ENCODE measurements around the gene CMSS1.

Gene CMSS1

GRCh38 chr3:99960123-99960878 lies 142.6 kb downstream of the CMSS1 start:
- Histone ChIP-seq H3K27me3 (ENCODE audit: insufficient read depth, low read length) (no peaks in the 10 kb centered on the region), H3K4me1 (ENCODE audit: insufficient read depth, low read length) (no peaks in the 10 kb centered on the region), H3K9me3 (ENCODE audit: insufficient read depth, low read depth, low read length) (no peaks in the 10 kb centered on the region), H3K9ac (ENCODE audit: low read depth, low read length) (no peak overlapping the region), H3K36me3 (ENCODE audit: insufficient read depth, low read depth, low read length) (no peaks in the 10 kb centered on the region), H3K4me3 (ENCODE audit: low read length) (no peak overlapping the region), H3K27ac (ENCODE audit: low read length) (no peak overlapping the region)

DNA sequence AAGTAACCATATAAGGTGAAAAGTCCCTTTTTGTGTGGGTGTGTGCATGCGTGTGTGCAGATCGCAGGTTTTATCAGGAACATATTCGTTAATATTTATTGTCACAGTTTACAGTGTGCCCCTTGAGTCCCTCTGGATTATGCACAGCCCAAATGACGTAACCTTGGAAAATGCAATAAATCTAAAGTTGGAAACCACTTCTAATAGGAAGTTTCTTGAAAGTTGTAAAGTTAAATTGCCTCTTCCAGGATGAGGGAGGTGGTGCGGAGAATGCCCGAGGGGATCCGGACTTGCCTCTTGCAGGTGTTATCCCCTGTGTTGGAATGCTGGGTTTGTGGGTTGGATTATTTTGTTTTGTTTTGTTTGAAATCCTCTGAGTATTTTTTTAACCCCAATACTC lies 143.3 kb downstream of the CMSS1 start:
- no peaks in the 10 kb centered on the region for H3K9me3 ChIP-seq (ENCODE audit: insufficient read depth, low read depth, low read length)
- no peak overlapping the region for H3K4me3 ChIP-seq (ENCODE audit: low read length)
- H3K4me1 ChIP-seq (ENCODE audit: insufficient read depth, low read length) = no peaks in the 10 kb centered on the region
- H3K36me3 ChIP-seq (ENCODE audit: insufficient read depth, low read depth, low read length) = no peaks in the 10 kb centered on the region
- H3K27me3 ChIP-seq (ENCODE audit: insufficient read depth, low read length) = no peaks in the 10 kb centered on the region
- H3K9ac ChIP-seq (ENCODE audit: low read depth, low read length) = no peak overlapping the region
- no peak overlapping the region for H3K27ac ChIP-seq (ENCODE audit: low read length)

DNA sequence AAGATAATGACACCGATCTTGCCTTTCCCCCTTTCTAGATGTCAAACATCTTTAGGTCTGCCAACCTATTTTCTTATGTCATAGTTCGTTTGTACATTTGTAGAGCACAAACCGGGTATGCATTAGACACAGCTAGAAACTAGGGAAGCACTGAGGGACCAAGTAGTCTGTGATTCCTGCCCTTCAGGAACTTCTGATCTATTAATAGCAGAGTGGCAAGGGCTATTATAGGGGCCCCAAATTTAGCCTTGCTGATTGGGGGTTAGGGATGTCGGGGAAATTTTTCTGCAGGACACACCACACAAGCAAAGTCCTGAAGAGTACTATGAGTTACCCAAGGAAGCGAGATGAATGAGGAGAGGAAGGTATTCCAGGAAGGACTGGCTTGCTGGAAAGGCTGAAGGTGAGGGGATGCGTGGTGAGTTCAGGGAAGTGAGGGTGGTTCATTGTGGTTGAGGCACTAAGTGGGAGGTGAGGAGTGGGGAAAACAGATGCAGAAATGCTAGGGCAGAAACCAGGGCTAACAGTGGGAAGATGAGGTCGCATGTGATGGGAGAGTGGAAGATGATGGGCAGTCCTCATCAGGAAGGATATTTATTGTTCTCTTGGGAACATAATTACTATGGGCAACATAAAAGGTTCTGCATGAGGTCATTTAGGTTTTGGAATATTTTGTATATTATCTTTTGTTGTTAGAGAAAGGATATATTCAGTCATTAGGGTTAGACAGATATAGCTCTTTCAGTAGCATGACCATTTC lies 144.3 kb downstream of the CMSS1 start:
- Histone ChIP-seq H3K27me3 (ENCODE audit: insufficient read depth, low read length) (no peaks in the 10 kb centered on the region), H3K36me3 (ENCODE audit: insufficient read depth, low read depth, low read length) (no peaks in the 10 kb centered on the region), H3K4me3 (ENCODE audit: low read length) (no peak overlapping the region), H3K27ac (ENCODE audit: low read length) (no peak overlapping the region), H3K4me1 (ENCODE audit: insufficient read depth, low read length) (no peaks in the 10 kb centered on the region), H3K9ac (ENCODE audit: low read depth, low read length) (no peak overlapping the region), H3K9me3 (ENCODE audit: insufficient read depth, low read depth, low read length) (no peaks in the 10 kb centered on the region)

DNA sequence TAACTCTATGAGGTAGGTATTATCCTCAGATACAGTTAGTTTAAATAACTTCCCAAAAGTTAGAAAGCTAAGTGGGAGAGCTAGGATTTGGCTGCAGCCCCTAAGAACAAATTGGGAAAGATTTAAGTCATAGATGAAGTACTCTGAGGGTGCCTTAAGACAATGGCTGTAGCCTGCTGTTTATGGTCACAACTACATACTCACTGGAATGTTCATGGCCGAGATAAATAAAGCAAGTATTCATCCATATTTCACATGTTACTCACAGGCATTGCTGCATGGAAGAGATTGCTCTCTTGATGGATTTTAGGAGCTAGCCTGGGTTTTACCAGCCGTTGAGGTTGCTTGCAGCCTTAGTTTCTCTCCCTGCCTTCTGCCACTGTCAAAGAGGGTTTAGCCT lies 145.0 kb downstream of the CMSS1 start:
- no peaks in the 10 kb centered on the region for H3K36me3 ChIP-seq (ENCODE audit: insufficient read depth, low read depth, low read length)
- H3K27me3 ChIP-seq (ENCODE audit: insufficient read depth, low read length) = no peaks in the 10 kb centered on the region
- H3K4me3 ChIP-seq (ENCODE audit: low read length) = no peak overlapping the region
- H3K9ac ChIP-seq (ENCODE audit: low read depth, low read length) = no peak overlapping the region
- no peaks in the 10 kb centered on the region; the same call in 1 of the 2 replicates for H3K4me1 ChIP-seq (ENCODE audit: insufficient read depth, low read length)
- H3K27ac ChIP-seq (ENCODE audit: low read length) = no peak overlapping the region
- H3K9me3 ChIP-seq (ENCODE audit: insufficient read depth, low read depth, low read length) = no peaks in the 10 kb centered on the region

GRCh38 chr3:99965077-99965476 lies 147.4 kb downstream of the CMSS1 start:
- H3K27me3 ChIP-seq (ENCODE audit: insufficient read depth, low read length) = no peaks in the 10 kb centered on the region
- no peaks in the 10 kb centered on the region for H3K9me3 ChIP-seq (ENCODE audit: insufficient read depth, low read depth, low read length)
- H3K36me3 ChIP-seq (ENCODE audit: insufficient read depth, low read depth, low read length) = no peaks in the 10 kb centered on the region
- H3K4me1 ChIP-seq (ENCODE audit: insufficient read depth, low read length) = no peaks in the 10 kb centered on the region; the same call in 1 of the 2 replicates
- H3K9ac ChIP-seq (ENCODE audit: low read depth, low read length) = no peak overlapping the region
- H3K27ac ChIP-seq (ENCODE audit: low read length) = no peak overlapping the region
- no peak overlapping the region for H3K4me3 ChIP-seq (ENCODE audit: low read length)

GRCh38 chr3:99965681-99966408 lies 148.2 kb downstream of the CMSS1 start:
- Histone ChIP-seq H3K36me3 (ENCODE audit: insufficient read depth, low read depth, low read length) (no peaks in the 10 kb centered on the region), H3K27me3 (ENCODE audit: insufficient read depth, low read length) (no peaks in the 10 kb centered on the region)

DNA sequence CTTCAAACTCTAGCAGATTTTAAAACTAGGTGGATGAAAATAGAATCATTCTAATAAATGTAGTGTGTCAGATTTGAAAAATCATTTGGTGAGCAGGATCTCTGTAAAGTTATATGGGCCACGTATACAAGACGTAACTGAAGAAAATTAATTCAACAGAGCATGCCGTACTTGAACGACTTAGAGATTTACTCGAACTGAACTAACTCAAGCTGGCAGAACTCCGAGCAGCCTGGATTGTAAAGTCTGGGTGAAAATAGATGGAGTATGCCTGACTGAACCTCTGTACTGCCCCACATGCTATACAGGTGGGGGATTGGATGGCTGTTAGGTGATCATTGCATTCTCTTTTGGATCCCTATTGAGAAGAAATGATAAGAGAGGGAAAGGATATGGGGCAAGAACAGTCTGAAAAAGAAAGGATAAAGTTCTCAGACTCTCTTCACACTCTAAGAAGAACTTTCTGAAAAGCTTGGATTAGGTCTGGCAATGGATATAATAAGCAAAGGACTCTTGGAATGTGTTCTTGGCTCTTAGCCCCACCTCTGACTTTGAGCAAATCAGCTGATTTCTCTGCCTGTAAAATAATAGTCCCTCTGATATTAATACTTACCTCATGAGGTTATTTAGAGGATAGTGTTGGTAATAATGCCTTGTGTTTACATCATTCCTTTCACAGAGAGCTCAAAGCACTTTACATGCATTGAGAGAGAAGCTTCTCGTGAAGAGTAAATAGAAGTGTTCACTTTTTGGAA lies 149.2 kb downstream of the CMSS1 start:
- Histone ChIP-seq H3K36me3 (ENCODE audit: insufficient read depth, low read depth, low read length) (no peaks in the 10 kb centered on the region), H3K4me3 (ENCODE audit: low read length) (no peak overlapping the region), H3K27ac (ENCODE audit: low read length) (no peak overlapping the region), H3K9ac (ENCODE audit: low read depth, low read length) (no peak overlapping the region), H3K4me1 (ENCODE audit: insufficient read depth, low read length) (no peaks in the 10 kb centered on the region; the same call in 1 of the 2 replicates), H3K27me3 (ENCODE audit: insufficient read depth, low read length) (no peaks in the 10 kb centered on the region), H3K9me3 (ENCODE audit: insufficient read depth, low read depth, low read length) (no peaks in the 10 kb centered on the region)

More at GRCh38 chr3:99965681-99966408, 148.2 kb downstream of the CMSS1 start:
- Histone ChIP-seq H3K9me3 (ENCODE audit: insufficient read depth, low read depth, low read length) (no peaks in the 10 kb centered on the region), H3K4me3 (ENCODE audit: low read length) (no peak overlapping the region), H3K27ac (ENCODE audit: low read length) (no peak overlapping the region), H3K4me1 (ENCODE audit: insufficient read depth, low read length) (no peaks in the 10 kb centered on the region; the same call in 1 of the 2 replicates), H3K9ac (ENCODE audit: low read depth, low read length) (no peak overlapping the region)

DNA sequence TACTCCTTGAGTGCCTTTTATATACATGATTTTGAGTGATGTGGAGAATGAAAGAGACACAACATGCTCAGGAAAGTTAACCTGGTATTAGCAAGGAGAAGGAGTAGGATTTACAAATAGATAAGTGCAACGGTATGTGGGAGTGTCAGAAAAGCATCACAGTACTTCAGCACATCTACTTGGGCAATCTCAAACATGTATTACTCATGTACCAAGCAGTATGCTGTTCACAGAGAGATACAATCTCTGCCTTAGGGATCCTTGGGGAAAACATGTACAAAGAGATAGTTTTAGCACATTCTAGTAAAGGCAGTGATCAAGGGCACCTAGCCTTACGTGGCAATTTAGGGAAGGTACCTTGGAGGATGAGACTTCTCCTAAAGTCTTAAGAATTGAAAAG lies 150.1 kb downstream of the CMSS1 start:
- Histone ChIP-seq H3K36me3 (ENCODE audit: insufficient read depth, low read depth, low read length) (no peaks in the 10 kb centered on the region), H3K4me1 (ENCODE audit: insufficient read depth, low read length) (peaks cover 2% of the 10 kb centered on the region; the same call in 1 of the 2 replicates), H3K27me3 (ENCODE audit: insufficient read depth, low read length) (no peaks in the 10 kb centered on the region), H3K4me3 (ENCODE audit: low read length) (no peak overlapping the region), H3K9me3 (ENCODE audit: insufficient read depth, low read depth, low read length) (no peaks in the 10 kb centered on the region), H3K27ac (ENCODE audit: low read length) (no peak overlapping the region), H3K9ac (ENCODE audit: low read depth, low read length) (no peak overlapping the region)

- Histone ChIP-seq H3K9ac (ENCODE audit: low read depth, low read length) (no peak overlapping the region), H3K4me3 (ENCODE audit: low read length) (no peak overlapping the region), H3K9me3 (ENCODE audit: insufficient read depth, low read depth, low read length) (no peaks in the 10 kb centered on the region), H3K27ac (ENCODE audit: low read length) (no peak overlapping the region), H3K27me3 (ENCODE audit: insufficient read depth, low read length) (no peaks in the 10 kb centered on the region), H3K36me3 (ENCODE audit: insufficient read depth, low read depth, low read length) (no peaks in the 10 kb centered on the region), H3K4me1 (ENCODE audit: insufficient read depth, low read length) (peaks cover 2% of the 10 kb centered on the region; the same call in 1 of the 2 replicates)
Measured at GRCh38 chr3:99969136-99969535, 151.5 kb downstream of the CMSS1 start.

- Histone ChIP-seq H3K9me3 (ENCODE audit: insufficient read depth, low read depth, low read length) (no peaks in the 10 kb centered on the region), H3K36me3 (ENCODE audit: insufficient read depth, low read depth, low read length) (no peaks in the 10 kb centered on the region), H3K27ac (ENCODE audit: low read length) (no peak overlapping the region), H3K9ac (ENCODE audit: low read depth, low read length) (no peak overlapping the region), H3K4me1 (ENCODE audit: insufficient read depth, low read length) (peaks cover 2% of the 10 kb centered on the region; the same call in 1 of the 2 replicates), H3K4me3 (ENCODE audit: low read length) (no peak overlapping the region), H3K27me3 (ENCODE audit: insufficient read depth, low read length) (no peaks in the 10 kb centered on the region)
Measured at GRCh38 chr3:99970198-99970597, 152.5 kb downstream of the CMSS1 start.

DNA sequence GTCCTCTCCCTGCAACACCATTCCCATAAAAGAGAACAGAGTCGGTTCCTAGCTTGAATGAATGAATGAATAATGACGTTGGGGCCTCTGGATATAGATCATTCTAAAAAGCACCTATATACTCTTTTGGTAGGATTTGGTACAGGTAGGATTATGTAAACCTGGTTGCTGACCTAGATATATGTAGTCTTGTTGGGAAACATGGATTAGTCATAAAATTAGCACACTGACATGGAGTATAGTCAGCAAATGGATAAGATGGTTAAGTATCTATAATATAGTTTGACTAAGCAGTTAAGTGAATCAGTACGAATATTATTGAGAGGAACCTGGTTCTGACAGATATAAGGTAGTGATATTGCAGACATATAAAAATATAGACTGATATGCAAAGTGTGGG lies 154.1 kb downstream of the CMSS1 start:
- H3K27me3 ChIP-seq (ENCODE audit: insufficient read depth, low read length) = no peaks in the 10 kb centered on the region

More for the DNA sequence above, 154.1 kb downstream of the CMSS1 start:
- Histone ChIP-seq H3K27ac (ENCODE audit: low read length) (no peak overlapping the region), H3K36me3 (ENCODE audit: insufficient read depth, low read depth, low read length) (no peaks in the 10 kb centered on the region), H3K9ac (ENCODE audit: low read depth, low read length) (no peak overlapping the region), H3K4me1 (ENCODE audit: insufficient read depth, low read length) (peaks cover 2% of the 10 kb centered on the region; the same call in 1 of the 2 replicates), H3K4me3 (ENCODE audit: low read length) (no peak overlapping the region), H3K9me3 (ENCODE audit: insufficient read depth, low read depth, low read length) (no peaks in the 10 kb centered on the region)

All from iPS-20b (cell line).